HepG2 (cell line): ENCODE data around the gene SLC39A8. TPM values are rescaled to one million over a fixed set of nuclear protein-coding genes. Genes with fewer than 3 reads are reported as not detected.
"Not testable (repeated sequence)": the region's sequence is repeated elsewhere in the genome, so short reads cannot be mapped to it uniquely, and the experiment has no call there.

Experiments
- ATAC-seq: fragments of 200-7000 bp; cut with Tn5 transposase; 3 replicates; pipeline ENCODE4 v1.9.1; 2020; ENCODE audit warnings: mild to moderate bottlenecking, moderate library complexity
- BruUV-seq: library from RNA; stranded (reverse); fragments of 400-500 nt; replicated peaks from 2 replicates; lab custom pipeline; 2021; lab: Mats Ljungman, UMichigan
- CTCF ChIA-PET: fragments of 300-600 bp; formaldehyde crosslinking; extraction: SDS; loops from one replicate; lab custom pipeline; 2021; ENCODE audit warnings: low total read pairs, inconsistent platforms, low intra/inter-chr PET ratio; lab: Yijun Ruan, JAX
- POLR2A ChIA-PET: fragments of 350-600 bp; sonication (Branson Sonifier 250); formaldehyde crosslinking; loops from one replicate; lab custom pipeline; 2020; ENCODE audit warnings: antibody characterized with exemption, inconsistent platforms; lab: Yijun Ruan, JAX
- DNase-seq: peaks from one replicate; pipeline ENCODE4 v3.0.0-alpha.2; 2015; ENCODE audit warnings: low spot score
- FAIRE-seq: peaks from 3 replicates; lab custom pipeline; 2011; peaks lifted over from hg19 to GRCh38; lab: Jason Lieb, UNC
- H2AFZ ChIP-seq: one replicate; pipeline ENCODE4 v1.6.1; 2011; ENCODE audit warnings: low read length, inconsistent platforms
- H3K27ac ChIP-seq: fragments of 300-600 bp; 3 replicates; pipeline ENCODE4 v1.8.0; 2011; ENCODE audit warnings: mixed run types, mild to moderate bottlenecking, mixed read lengths, low read length, inconsistent platforms; ENCODE audit not compliant: insufficient read depth; ENCODE audit errors: extremely low read length
- H3K27me3 ChIP-seq, 2 experiments: fragments of 200-600 bp in 1 of 2; 2 replicates in 1 of 2; 3 replicates in 1 of 2; pipeline versions ENCODE4 v1.6.0 to v1.8.0; 2011; ENCODE audit warnings: low read length in 2 of 2, mild to moderate bottlenecking in 2 of 2, moderate library complexity in 2 of 2, inconsistent platforms in 1 of 2; ENCODE audit not compliant: insufficient read depth in 2 of 2, control insufficient read depth in 1 of 2
- H3K36me3 ChIP-seq, 2 experiments: fragments of 200-600 bp in 1 of 2; replicated peaks in 1 of 2; 2 replicates in 1 of 2; 3 replicates in 1 of 2; pipeline versions ENCODE4 v1.5.1 to v1.8.0; 2011; ENCODE audit warnings: low read length in 2 of 2, inconsistent platforms in 1 of 2; ENCODE audit not compliant: insufficient read depth in 2 of 2, control insufficient read depth in 1 of 2
- H3K4me1 ChIP-seq: 2 replicates; pipeline ENCODE4 v1.5.1; 2012; ENCODE audit warnings: low read length, inconsistent platforms; ENCODE audit not compliant: insufficient read depth
- H3K4me2 ChIP-seq: 2 replicates; pipeline ENCODE4 v1.6.0; 2011; ENCODE audit warnings: low read depth, low read length, inconsistent platforms
- H3K4me3 ChIP-seq, 3 experiments: fragments of 200-600 bp in 1 of 3; sonication (generic), shearing (Covaris generic) in 1 of 3; replicated peaks in 1 of 3; 2 replicates each; pipeline ENCODE4 v1.5.1; 2011 to 2016; ENCODE audit warnings: low read length in 3 of 3, inconsistent platforms in 2 of 3, low read depth in 2 of 3, mild to moderate bottlenecking in 2 of 3, control low read depth in 1 of 3, mixed read lengths in 1 of 3; ENCODE audit not compliant: insufficient read depth in 1 of 3
- H3K79me2 ChIP-seq: one replicate; pipeline ENCODE4 v1.6.1; 2011; ENCODE audit warnings: low read length, inconsistent platforms; ENCODE audit not compliant: insufficient read depth
- H3K9ac ChIP-seq: 2 replicates; pipeline ENCODE4 v1.6.0; 2011; ENCODE audit warnings: mild to moderate bottlenecking, low read depth, low read length, inconsistent platforms; ENCODE audit not compliant: insufficient read depth
- H3K9me3 ChIP-seq: 2 replicates; pipeline ENCODE4 v1.5.1; 2012; ENCODE audit warnings: mild to moderate bottlenecking, low read length
- H4K20me1 ChIP-seq: 2 replicates; pipeline ENCODE4 v1.6.0; 2011; ENCODE audit warnings: inconsistent platforms, mild to moderate bottlenecking, low read length, moderate library complexity; ENCODE audit not compliant: insufficient read depth
- BHLHE40 ChIP-seq: IDR thresholded peaks from 2 replicates; pipeline ENCODE4 v1.6.1; 2011; ENCODE audit warnings: low read length, improper control_type of control experiment
- DMAP1 ChIP-seq: IDR thresholded peaks from 2 replicates; pipeline ENCODE4 v1.6.1; 2016
- HNRNPK ChIP-seq: fragments of 200-400 bp; formaldehyde crosslinking; IDR thresholded peaks from 2 replicates; pipeline ENCODE4 v1.6.1; 2018; ENCODE audit warnings: low read length, low read depth, moderate library complexity, mild to moderate bottlenecking; ENCODE audit not compliant: poor library complexity, severe bottlenecking
- WGBS: methylation state at CpG from one replicate; pipeline ENCODE4 v1.1.6; 2017; ENCODE audit warnings: low lambda C conversion rate; 5-methylcytosine and 5-hydroxymethylcytosine counted together
- in situ Hi-C: cut with HindIII; loops from 2 replicates; pipeline ENCODE4 v1.10.0; 2017; ENCODE audit warnings: low pct_unique_long_range_greater_than_20kb; ENCODE audit not compliant: extremely low pct_ligation_motif_present
- intact Hi-C: fragments of 100-400 bp; cut with micrococcal nuclease; formaldehyde crosslinking; loops from one replicate; pipeline ENCODE4 v1.10.0; 2022; ENCODE audit not compliant: unreplicated experiment
- polyA plus RNA-seq, 8 experiments: library from polyadenylated mRNA; depleted of rRNA in 3 of 8; stranded (reverse) in 7 of 8; unstranded in 1 of 8; fragments of >200 nt; fragmentation: Illumina TruSeq in 4 of 8; extraction: Trizol in 4 of 8; gene quantifications; 2 replicates each; pipeline versions ENCODE4 v1.2.1 to v1.2.3, GENCODE V29; 2011 to 2016; ENCODE audit warnings: low read depth in 4 of 8, missing spikeins in 1 of 8, mixed read lengths in 1 of 8; ENCODE audit not compliant: insufficient read depth in 1 of 8
- total RNA-seq, 5 experiments: library from RNA; depleted of rRNA; stranded (reverse); fragments of >200 nt; fragmentation: Illumina TruSeq; extraction: Trizol; gene quantifications; 2 replicates each; pipeline ENCODE4 v1.2.3, GENCODE V29; 2016; ENCODE audit warnings: low read depth in 1 of 5

Gene SLC39A8
- total and polyA plus RNA-seq, 2 of the 13 experiments (the other 11 are each of a cell fraction or from before 2014, with no cell fraction given), result 0.22 to 0.38 TPM

GRCh38 chr4:102357637-102358036 lies 12.4 kb upstream of the SLC39A8 start:
- TF ChIP-seq HNRNPK, result peak; percentile 37
- H3K9ac ChIP-seq, H3K27ac ChIP-seq, POLR2A ChIA-PET, H3K4me2 ChIP-seq, H4K20me1 ChIP-seq, FAIRE-seq, H3K27me3 ChIP-seq, H2AFZ ChIP-seq, CTCF ChIA-PET, H3K4me3 ChIP-seq, intact Hi-C loops, ATAC-seq, DNase-seq, H3K9me3 ChIP-seq, H3K36me3 ChIP-seq, H3K79me2 ChIP-seq, in situ Hi-C loops, BruUV-seq, H3K4me1 ChIP-seq: not testable (repeated sequence)

DNA sequence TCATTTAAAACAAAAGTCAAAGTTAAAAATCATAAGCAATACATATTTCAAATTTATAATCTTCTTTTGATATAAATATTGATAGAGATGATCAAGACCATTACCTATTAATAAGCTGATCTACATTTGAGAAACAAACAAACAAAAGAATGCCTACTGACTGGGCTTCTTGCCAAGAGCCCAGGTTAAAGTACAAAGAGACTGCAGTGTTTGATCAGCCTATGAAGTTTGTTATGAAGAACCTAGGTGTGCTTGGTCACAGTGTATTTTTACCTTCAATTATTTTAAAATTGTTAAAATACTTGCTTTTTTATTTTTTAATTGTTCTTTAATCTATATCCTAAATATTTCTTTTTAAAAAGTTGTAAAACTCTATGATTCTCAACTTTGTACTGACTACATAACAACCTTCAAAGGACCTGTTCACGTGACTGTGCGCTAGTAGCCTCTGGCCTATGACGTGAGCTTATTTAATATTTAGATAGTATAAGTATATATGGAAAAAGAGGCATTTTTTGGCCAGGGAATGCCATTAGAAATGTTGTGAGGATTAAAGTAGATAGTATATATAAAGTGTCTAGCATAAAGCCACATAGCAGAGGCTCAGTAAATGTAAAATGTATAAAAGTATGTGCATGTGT lies 11.4 kb upstream of the SLC39A8 start:
- ChIA-PET POLR2A (no interaction called here), CTCF (no interaction called here)
- H3K4me3 ChIP-seq, result no peak overlapping the region
- 31% methylated on average over 3 of the region's 3 CpGs for WGBS
- FAIRE-seq, result no peak
- H3K27ac ChIP-seq, result no peak overlapping the region
- no peaks in the 10 kb centered on the region for H3K4me1 ChIP-seq
- H3K4me2 ChIP-seq, result no peak overlapping the region
- no TSS peak for BruUV-seq
- in situ Hi-C loops, result no loop called here
- H3K79me2 ChIP-seq, result no peaks in the 10 kb centered on the region
- no peak overlapping the region for H3K9ac ChIP-seq
- no peak overlapping the region for H2AFZ ChIP-seq
- H4K20me1 ChIP-seq, result no peaks in the 10 kb centered on the region
- intact Hi-C loops, result no loop called here
- H3K9me3 ChIP-seq, result no peaks in the 10 kb centered on the region
- ATAC-seq, result no peak
- peak; percentile 23 for DNase-seq
- no peaks in the 10 kb centered on the region for H3K27me3 ChIP-seq
- no peaks in the 10 kb centered on the region for H3K36me3 ChIP-seq
- TF ChIP-seq DMAP1 (CRISPR knock-in tag), result no peak
- peak; percentile 42; the same call in 1 of the 2 replicates for TF ChIP-seq BHLHE40
- TF ChIP-seq, all 625 proteins: peak for 1
